Endodermal cell (in vitro differentiated cells): Measurements from ENCODE around the gene TSNAXIP1. TPM values are rescaled to one million over a fixed set of nuclear protein-coding genes. Genes with fewer than 3 reads are reported as not detected.

Experiments used
- DNase-seq: peaks from one replicate; pipeline ENCODE4 v3.0.0-alpha.2; 2017
- H3K27ac ChIP-seq: 2 replicates; pipeline ENCODE4 v1.5.1; 2013; ENCODE audit warnings: mild to moderate bottlenecking, low read depth, low read length, moderate library complexity
- H3K27me3 ChIP-seq: 2 replicates; pipeline ENCODE4 v1.6.1; 2013; ENCODE audit warnings: mild to moderate bottlenecking, low read length, moderate library complexity; ENCODE audit not compliant: insufficient read depth, control insufficient read depth, poor library complexity, severe bottlenecking
- H3K36me3 ChIP-seq: 2 replicates; pipeline ENCODE4 v1.7.0; 2013; ENCODE audit warnings: mild to moderate bottlenecking, low read length, moderate library complexity; ENCODE audit not compliant: control insufficient read depth, insufficient read depth
- H3K4me1 ChIP-seq: one replicate; pipeline ENCODE4 v1.7.0; 2013; ENCODE audit warnings: low read length; ENCODE audit not compliant: control insufficient read depth, insufficient read depth
- H3K4me3 ChIP-seq: 2 replicates; pipeline ENCODE4 v1.5.1; 2013; ENCODE audit warnings: mild to moderate bottlenecking, low read length, moderate library complexity
- H3K9ac ChIP-seq: 2 replicates; pipeline ENCODE4 v1.6.1; 2013; ENCODE audit warnings: mild to moderate bottlenecking, low read length, moderate library complexity; ENCODE audit not compliant: poor library complexity, severe bottlenecking; ENCODE audit errors: extremely low read depth
- H3K9me3 ChIP-seq: 2 replicates; pipeline ENCODE4 v1.6.1; 2013; ENCODE audit warnings: mild to moderate bottlenecking, low read length, moderate library complexity; ENCODE audit not compliant: control insufficient read depth
- H3K27ac Mint-ChIP-seq: 2 replicates; pipeline ENCODE4 v1.8.0; 2020; ENCODE audit warnings: mixed read lengths
- H3K27me3 Mint-ChIP-seq: 2 replicates; pipeline ENCODE4 v1.8.0; 2021; ENCODE audit warnings: mild to moderate bottlenecking, mixed read lengths; ENCODE audit not compliant: insufficient read depth
- H3K36me3 Mint-ChIP-seq: 2 replicates; pipeline ENCODE4 v1.8.0; 2020; ENCODE audit warnings: low read depth, mixed read lengths
- H3K4me1 Mint-ChIP-seq: 2 replicates; pipeline ENCODE4 v1.8.0; 2020; ENCODE audit warnings: mixed read lengths
- H3K4me3 Mint-ChIP-seq: 2 replicates; pipeline ENCODE4 v1.8.0; 2020; ENCODE audit warnings: mild to moderate bottlenecking, moderate library complexity, mixed read lengths
- H3K9me3 Mint-ChIP-seq: 2 replicates; pipeline ENCODE4 v1.8.0; 2020; ENCODE audit warnings: mild to moderate bottlenecking, mixed read lengths
- WGBS, 2 experiments: methylation state at CpG; one replicate each; pipeline versions ENCODE4 v1.1.5 to v1.1.7; 2013; ENCODE audit warnings: missing lambda C conversion rate in 2 of 2, mixed read lengths in 1 of 2; ENCODE audit not compliant: insufficient coverage in 1 of 2, insufficient read length in 1 of 2; 5-methylcytosine and 5-hydroxymethylcytosine counted together
- total RNA-seq, 2 donors: library from RNA; stranded (reverse); fragmentation: NEBNext Ultra II Directional in 1 of 2; extraction: Animal tissue kit (Norgen Biotek cat#: 25700) in 1 of 2; gene quantifications; 2 replicates in 1 of 2; 3 replicates in 1 of 2; pipeline ENCODE4 v1.2.1, GENCODE V29; 2021
- TF ChIP-seq, protein P1 (sequence below): fragments of 200-600 bp; sonication (generic); conservative IDR thresholded peaks from 2 replicates; pipeline ENCODE4 v1.5.0; 2021; ENCODE audit warnings: antibody characterized with exemption, mild to moderate bottlenecking

TSNAXIP1 gene
- total RNA-seq, 2 donors from 2014 or later = 2.8 to 3.2 TPM

GRCh38 chr16:67858500-67858899 lies 51.8 kb downstream of the TSNAXIP1 start:
- Mint-ChIP-seq H3K27ac (peak overlapping the region; percentile 91), H3K9me3 (no peaks in the 10 kb centered on the region), H3K4me1 (peaks cover 47% of the 10 kb centered on the region), H3K4me3 (no peak overlapping the region), H3K27me3 (no peaks in the 10 kb centered on the region), H3K36me3 (peaks cover 35% of the 10 kb centered on the region)
- TF ChIP-seq, protein P1, sequence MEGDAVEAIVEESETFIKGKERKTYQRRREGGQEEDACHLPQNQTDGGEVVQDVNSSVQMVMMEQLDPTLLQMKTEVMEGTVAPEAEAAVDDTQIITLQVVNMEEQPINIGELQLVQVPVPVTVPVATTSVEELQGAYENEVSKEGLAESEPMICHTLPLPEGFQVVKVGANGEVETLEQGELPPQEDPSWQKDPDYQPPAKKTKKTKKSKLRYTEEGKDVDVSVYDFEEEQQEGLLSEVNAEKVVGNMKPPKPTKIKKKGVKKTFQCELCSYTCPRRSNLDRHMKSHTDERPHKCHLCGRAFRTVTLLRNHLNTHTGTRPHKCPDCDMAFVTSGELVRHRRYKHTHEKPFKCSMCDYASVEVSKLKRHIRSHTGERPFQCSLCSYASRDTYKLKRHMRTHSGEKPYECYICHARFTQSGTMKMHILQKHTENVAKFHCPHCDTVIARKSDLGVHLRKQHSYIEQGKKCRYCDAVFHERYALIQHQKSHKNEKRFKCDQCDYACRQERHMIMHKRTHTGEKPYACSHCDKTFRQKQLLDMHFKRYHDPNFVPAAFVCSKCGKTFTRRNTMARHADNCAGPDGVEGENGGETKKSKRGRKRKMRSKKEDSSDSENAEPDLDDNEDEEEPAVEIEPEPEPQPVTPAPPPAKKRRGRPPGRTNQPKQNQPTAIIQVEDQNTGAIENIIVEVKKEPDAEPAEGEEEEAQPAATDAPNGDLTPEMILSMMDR = no peak
- H3K27ac ChIP-seq = no peak overlapping the region
- no peak for DNase-seq
- H3K9me3 ChIP-seq = no peaks in the 10 kb centered on the region
- 92 to 96% methylated on average over 3 to 4 of the region's 4 CpGs for WGBS, 2 experiments
- no peak overlapping the region for H3K4me3 ChIP-seq
- H3K27me3 ChIP-seq = no peaks in the 10 kb centered on the region
- H3K4me1 ChIP-seq = peaks cover 22% of the 10 kb centered on the region
- peaks cover 49% of the 10 kb centered on the region for H3K36me3 ChIP-seq
- H3K9ac ChIP-seq = peak overlapping the region; percentile 70

GRCh38 chr16:67860589-67861398 lies 54.1 kb downstream of the TSNAXIP1 start:
- no peak overlapping the region for H3K9ac ChIP-seq
- peak overlapping the region; percentile 30 for H3K27ac Mint-ChIP-seq
- H3K27me3 Mint-ChIP-seq = no peaks in the 10 kb centered on the region
- DNase-seq = no peak
- H3K36me3 ChIP-seq = peaks cover 59% of the 10 kb centered on the region
- H3K27ac ChIP-seq = no peak overlapping the region
- 96 to 98% methylated on average over 7 to 8 of the region's 8 CpGs for whole genome bisulfite sequencing, 2 experiments
- peaks cover 15% of the 10 kb centered on the region for H3K4me1 ChIP-seq
- H3K9me3 ChIP-seq = no peaks in the 10 kb centered on the region
- no peak overlapping the region for H3K4me3 ChIP-seq
- peaks cover 39% of the 10 kb centered on the region for H3K36me3 Mint-ChIP-seq
- H3K4me1 Mint-ChIP-seq = peaks cover 38% of the 10 kb centered on the region
- H3K27me3 ChIP-seq = no peaks in the 10 kb centered on the region
- H3K9me3 Mint-ChIP-seq = no peaks in the 10 kb centered on the region
- TF ChIP-seq, protein P1 = no peak
- H3K4me3 Mint-ChIP-seq = no peak overlapping the region

DNA sequence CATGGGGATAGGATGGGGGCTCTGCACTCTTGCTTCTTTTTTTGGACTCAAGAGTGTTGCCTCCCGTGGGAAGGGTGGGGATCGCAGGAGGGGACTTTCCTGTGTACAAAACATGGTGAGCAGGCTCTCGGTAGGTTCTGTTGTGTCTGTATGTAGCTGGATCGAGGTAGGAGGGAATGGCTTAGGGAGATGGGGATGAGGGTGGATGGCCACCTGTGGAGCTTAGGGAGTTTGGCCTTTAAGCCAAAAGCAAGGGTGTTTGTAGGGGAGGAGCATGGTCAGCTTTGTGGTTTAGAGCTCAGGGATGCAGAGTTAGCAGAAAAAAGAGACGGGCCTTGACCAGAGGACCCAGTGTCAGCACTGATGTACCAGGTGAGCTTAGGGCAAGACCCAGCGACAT lies 55.2 kb downstream of the TSNAXIP1 start:
- Mint-ChIP-seq H3K27ac (peak overlapping the region; percentile 39), H3K27me3 (no peaks in the 10 kb centered on the region), H3K4me1 (peaks cover 32% of the 10 kb centered on the region), H3K9me3 (no peaks in the 10 kb centered on the region), H3K36me3 (peaks cover 47% of the 10 kb centered on the region), H3K4me3 (no peak overlapping the region)
- H3K4me1 ChIP-seq = peaks cover 9% of the 10 kb centered on the region
- 96 to 97% methylated on average over 6 of the region's 6 CpGs for WGBS, 2 experiments
- H3K27me3 ChIP-seq = no peaks in the 10 kb centered on the region
- H3K9ac ChIP-seq = no peak overlapping the region
- no peaks in the 10 kb centered on the region for H3K9me3 ChIP-seq
- TF ChIP-seq, protein P1 = no peak
- no peak overlapping the region for H3K27ac ChIP-seq
- peaks cover 70% of the 10 kb centered on the region for H3K36me3 ChIP-seq
- no peak overlapping the region for H3K4me3 ChIP-seq
- DNase-seq = no peak
